Spleen (tissue), 11 donors: ENCODE data around the gene SKAP2. TPM values are rescaled to one million over a fixed set of nuclear protein-coding genes. Genes with fewer than 3 reads are reported as not detected.

Source experiments
- DNase-seq: peaks from one replicate; pipeline ENCODE4 v3.0.0-alpha.2; 2020
- H3K27ac ChIP-seq, 8 donors: fragments of 200-600 bp; sonication (generic) in 7 of 8; 1 replicate in 4 of 8; 2 replicates in 4 of 8; pipeline versions ENCODE4 v1.5.0 to v1.8.0; 2016 to 2021; ENCODE audit warnings: inconsistent platforms in 4 of 8, mild to moderate bottlenecking in 4 of 8, moderate library complexity in 1 of 8
- H3K27me3 ChIP-seq, 7 donors: fragments of 200-600 bp; sonication (generic) in 6 of 7; replicated peaks in 1 of 7; 1 replicate in 4 of 7; 2 replicates in 3 of 7; pipeline versions ENCODE4 v1.5.0 to v1.8.0; 2016 to 2021; ENCODE audit warnings: inconsistent platforms in 3 of 7, mild to moderate bottlenecking in 1 of 7
- H3K36me3 ChIP-seq, 6 donors: fragments of 200-600 bp; sonication (generic) in 5 of 6; 1 replicate in 4 of 6; 2 replicates in 2 of 6; pipeline versions ENCODE4 v1.5.0 to v1.8.0; 2016 to 2021; ENCODE audit warnings: inconsistent platforms in 2 of 6
- H3K4me1 ChIP-seq, 6 donors: fragments of 200-600 bp; sonication (generic) in 5 of 6; 1 replicate in 3 of 6; 2 replicates in 3 of 6; pipeline versions ENCODE4 v1.5.0 to v1.8.0; 2016 to 2021; ENCODE audit warnings: inconsistent platforms in 3 of 6
- H3K4me3 ChIP-seq, 8 donors: fragments of 200-600 bp; sonication (generic) in 7 of 8; 1 replicate in 4 of 8; 2 replicates in 4 of 8; pipeline versions ENCODE4 v1.5.0 to v1.8.0; 2016 to 2021; ENCODE audit warnings: inconsistent platforms in 4 of 8, mild to moderate bottlenecking in 4 of 8, moderate library complexity in 2 of 8
- H3K9me3 ChIP-seq, 8 donors: fragments of 200-600 bp; sonication (generic) in 7 of 8; 1 replicate in 4 of 8; 2 replicates in 4 of 8; pipeline versions ENCODE4 v1.5.0 to v1.8.0; 2016 to 2021; ENCODE audit warnings: inconsistent platforms in 4 of 8
- POLR2A ChIP-seq, 3 donors: fragments of 450-650 bp; IDR thresholded peaks; one replicate each; pipeline ENCODE4 v1.5.1; 2017; ENCODE audit warnings: antibody characterized with exemption in 3 of 3, mild to moderate bottlenecking in 1 of 3
- POLR2AphosphoS5 ChIP-seq, 3 donors: sonication (generic); formaldehyde crosslinking; IDR thresholded peaks; one replicate each; pipeline ENCODE4 v1.5.1; 2017; ENCODE audit warnings: antibody characterized with exemption in 3 of 3
- WGBS, 5 donors: extraction: QIAGEN DNeasy Blood & Tissue Kit in 3 of 5; methylation state at CpG; one replicate each; pipeline versions ENCODE4 v1.1.5 to v1.1.7; 2013 to 2018; 5-methylcytosine and 5-hydroxymethylcytosine counted together
- intact Hi-C: fragments of 100-400 bp; cut with DNase I; formaldehyde crosslinking; loops from one replicate; pipeline ENCODE4 v1.15.0; 2023; ENCODE audit warnings: low total_unique reads
- polyA plus RNA-seq, 3 donors: library from polyadenylated mRNA; stranded (reverse); fragments of 200-250 nt; gene quantifications; one replicate each; pipeline ENCODE4 v1.2.1, GENCODE V29; 2013
- total RNA-seq, 7 donors: library from RNA; depleted of rRNA in 3 of 7; stranded (reverse); fragments of >200 nt in 3 of 7; fragmentation: NEBNext Ultra II Directional in 4 of 7; extraction: Animal tissue kit (Norgen Biotek cat#: 25700) in 4 of 7; gene quantifications; one replicate each; pipeline versions ENCODE4 v1.1.0 to v1.2.1, GENCODE V29; 2016 to 2021
- TF ChIP-seq, protein P1 (sequence below), 11 experiments: fragments of 200-600 bp in 7 of 11; fragments of 450-650 bp in 4 of 11; sonication (generic) in 4 of 11; IDR thresholded peaks in 8 of 11; conservative IDR thresholded peaks in 3 of 11; 1 replicate in 7 of 11; 2 replicates in 4 of 11; pipeline versions ENCODE4 v1.4.0 to v1.8.0; 2016 to 2021; ENCODE audit warnings: antibody characterized with exemption in 11 of 11, inconsistent platforms in 4 of 11, mild to moderate bottlenecking in 1 of 11
- donor health status: healthy with polysubstance abuse.
- donor health status: DM: no; HTN: no; CAD: no; lungs with moderate emphysema.
- donor health status: DM: no; HTN: no; CAD: no.
- donor health status: Bipolar disorder and iron deficiency.
- donor health status: healthy.
- donor health status: DM: no; HTN: no; CAD: no.
- donor health status: DM: yes; HTN: yes; CAD: no.

The SKAP2 gene
- total and polyA plus RNA-seq, 10 donors: 14.8 to 87.2 (median 61.7) TPM

DNA sequence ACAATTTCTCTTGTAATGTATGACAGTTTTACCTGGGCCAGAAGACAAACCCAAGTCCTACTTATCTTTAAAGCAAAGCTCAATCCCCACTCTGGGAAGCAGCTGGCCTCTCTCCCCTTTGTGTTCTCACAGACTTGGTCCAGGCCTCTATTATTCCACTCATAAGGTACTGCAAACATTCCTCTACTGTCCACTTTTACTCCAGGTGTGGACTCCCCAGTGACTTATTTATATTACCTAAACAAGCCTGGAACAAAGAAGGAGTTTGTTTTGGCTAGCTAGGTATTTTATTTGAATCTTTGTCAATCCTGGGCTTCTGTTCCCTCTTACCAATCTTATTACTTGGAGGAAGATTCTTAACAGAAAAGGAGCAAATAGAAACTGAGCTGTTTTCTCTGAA is 163.5 kb downstream of the SKAP2 start:
- H3K27me3 ChIP-seq: no peaks in the 10 kb centered on the region
- no peaks in the 10 kb centered on the region for H3K36me3 ChIP-seq
- TF ChIP-seq POLR2AphosphoS5 (IDR thresholded peaks at IDR 0.05) (no peak), POLR2A (IDR thresholded peaks at IDR 0.05) (no peak)
- TF ChIP-seq, protein P1, sequence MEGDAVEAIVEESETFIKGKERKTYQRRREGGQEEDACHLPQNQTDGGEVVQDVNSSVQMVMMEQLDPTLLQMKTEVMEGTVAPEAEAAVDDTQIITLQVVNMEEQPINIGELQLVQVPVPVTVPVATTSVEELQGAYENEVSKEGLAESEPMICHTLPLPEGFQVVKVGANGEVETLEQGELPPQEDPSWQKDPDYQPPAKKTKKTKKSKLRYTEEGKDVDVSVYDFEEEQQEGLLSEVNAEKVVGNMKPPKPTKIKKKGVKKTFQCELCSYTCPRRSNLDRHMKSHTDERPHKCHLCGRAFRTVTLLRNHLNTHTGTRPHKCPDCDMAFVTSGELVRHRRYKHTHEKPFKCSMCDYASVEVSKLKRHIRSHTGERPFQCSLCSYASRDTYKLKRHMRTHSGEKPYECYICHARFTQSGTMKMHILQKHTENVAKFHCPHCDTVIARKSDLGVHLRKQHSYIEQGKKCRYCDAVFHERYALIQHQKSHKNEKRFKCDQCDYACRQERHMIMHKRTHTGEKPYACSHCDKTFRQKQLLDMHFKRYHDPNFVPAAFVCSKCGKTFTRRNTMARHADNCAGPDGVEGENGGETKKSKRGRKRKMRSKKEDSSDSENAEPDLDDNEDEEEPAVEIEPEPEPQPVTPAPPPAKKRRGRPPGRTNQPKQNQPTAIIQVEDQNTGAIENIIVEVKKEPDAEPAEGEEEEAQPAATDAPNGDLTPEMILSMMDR (IDR thresholded peaks at IDR 0.05 in 8 of 11, conservative IDR thresholded peaks at IDR 0.05 in 3 of 11): no peak
- intact Hi-C loops: no loop called here
- H3K9me3 ChIP-seq: no peaks in the 10 kb centered on the region
- no peak overlapping the region for H3K4me3 ChIP-seq
- H3K4me1 ChIP-seq: no peaks in the 10 kb centered on the region
- H3K27ac ChIP-seq: no peak overlapping the region
- no peak for DNase-seq

DNA sequence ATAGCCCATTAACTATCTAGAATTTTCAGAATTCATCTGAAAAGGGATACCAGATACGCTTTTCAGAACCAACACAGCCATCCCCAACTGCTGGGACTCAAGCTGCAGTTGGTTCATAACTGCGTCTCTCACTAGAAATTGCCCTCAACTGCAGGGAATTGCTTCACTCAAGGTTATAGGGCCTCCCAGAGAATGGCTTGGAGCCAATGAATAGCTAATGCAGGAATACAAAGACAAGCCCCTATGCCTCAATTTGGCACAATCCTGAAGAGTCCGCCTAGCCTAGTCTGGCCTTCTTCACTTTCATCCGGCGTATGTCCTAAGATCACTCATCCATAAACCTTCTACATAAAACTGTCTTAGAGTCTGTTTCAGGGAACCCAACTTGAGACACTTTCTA is 164.0 kb downstream of the SKAP2 start:
- no peaks in the 10 kb centered on the region for H3K9me3 ChIP-seq
- no peaks in the 10 kb centered on the region for H3K27me3 ChIP-seq
- DNase-seq: no peak
- intact Hi-C loops: no loop called here
- H3K4me3 ChIP-seq: no peak overlapping the region
- TF ChIP-seq POLR2AphosphoS5 (IDR thresholded peaks at IDR 0.05) (no peak), POLR2A (IDR thresholded peaks at IDR 0.05) (no peak)
- TF ChIP-seq, protein P1 (IDR thresholded peaks at IDR 0.05 in 8 of 11, conservative IDR thresholded peaks at IDR 0.05 in 3 of 11): no peak
- no peak overlapping the region for H3K27ac ChIP-seq
- no peaks in the 10 kb centered on the region for H3K4me1 ChIP-seq
- H3K36me3 ChIP-seq: no peaks in the 10 kb centered on the region
- WGBS, 5 donors: 96 to 99% (median 98%) methylated on average over 5 of the region's 5 CpGs

DNA sequence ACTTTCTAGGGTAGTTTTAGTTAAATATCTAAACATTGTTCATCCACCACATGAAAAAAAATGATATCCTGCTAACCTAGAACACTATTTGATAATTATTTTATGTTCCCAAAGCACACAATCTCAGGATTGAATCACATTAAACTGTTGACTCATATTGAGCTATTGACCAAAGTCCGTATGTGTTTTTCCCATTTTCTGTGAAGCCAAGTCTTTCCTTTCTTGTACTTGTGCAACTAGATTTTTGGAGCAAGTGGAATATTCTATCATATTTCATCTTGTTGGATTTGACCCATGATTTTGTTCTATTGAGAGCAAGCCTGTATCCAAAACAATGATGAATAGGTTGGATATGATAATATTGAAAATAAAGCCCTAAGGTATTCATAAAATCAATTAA is 164.6 kb downstream of the SKAP2 start:
- TF ChIP-seq POLR2A (IDR thresholded peaks at IDR 0.05) (no peak), POLR2AphosphoS5 (IDR thresholded peaks at IDR 0.05) (no peak)
- TF ChIP-seq, protein P1 (IDR thresholded peaks at IDR 0.05 in 8 of 11, conservative IDR thresholded peaks at IDR 0.05 in 3 of 11): no peak
- intact Hi-C loops: no loop called here
- no peak for DNase-seq
- Histone ChIP-seq H3K9me3 (no peaks in the 10 kb centered on the region), H3K4me3 (no peak overlapping the region), H3K27ac (no peak overlapping the region), H3K4me1 (no peaks in the 10 kb centered on the region), H3K36me3 (no peaks in the 10 kb centered on the region), H3K27me3 (no peaks in the 10 kb centered on the region)
- 91 to 100% (median 96%) methylated on average over 1 of the region's 1 CpG for WGBS, 5 donors

DNA sequence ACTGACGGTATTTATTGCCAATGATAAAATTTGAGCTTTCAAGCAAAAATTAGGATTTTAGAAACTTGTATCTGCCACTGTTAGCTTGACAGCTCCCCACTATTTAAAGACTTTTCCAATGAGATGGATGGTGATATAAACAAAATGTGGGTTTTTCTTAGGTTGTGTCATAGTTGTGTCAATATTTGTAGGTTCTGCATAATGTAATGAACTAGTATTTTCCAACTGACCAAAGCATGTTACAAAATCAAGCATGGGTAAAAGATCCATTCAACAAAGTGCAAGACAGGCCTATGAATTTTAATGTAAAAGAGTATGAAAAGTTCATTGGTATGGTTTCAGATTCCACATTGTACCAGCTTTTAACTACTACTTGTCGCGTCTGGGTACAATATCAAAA is 165.6 kb downstream of the SKAP2 start:
- intact Hi-C loops: no loop called here
- H3K9me3 ChIP-seq: no peaks in the 10 kb centered on the region
- H3K4me3 ChIP-seq: no peak overlapping the region
- no peak overlapping the region for H3K27ac ChIP-seq
- no peak for DNase-seq
- H3K36me3 ChIP-seq: no peaks in the 10 kb centered on the region
- no peaks in the 10 kb centered on the region for H3K27me3 ChIP-seq
- TF ChIP-seq POLR2A (IDR thresholded peaks at IDR 0.05) (no peak), POLR2AphosphoS5 (IDR thresholded peaks at IDR 0.05) (no peak)
- TF ChIP-seq, protein P1 (IDR thresholded peaks at IDR 0.05 in 8 of 11, conservative IDR thresholded peaks at IDR 0.05 in 3 of 11): no peak
- H3K4me1 ChIP-seq: no peaks in the 10 kb centered on the region
- WGBS, 5 donors: 96 to 99% (median 97%) methylated on average over 3 of the region's 3 CpGs
